HG03064 (cell line): ENCODE data around the gene PIGL.
"Not testable (repeated sequence)": the region's sequence is repeated elsewhere in the genome, so short reads cannot be mapped to it uniquely, and the experiment has no call there.

Experiments
- ATAC-seq: cut with Tn5 transposase; IDR thresholded peaks from one replicate; pipeline ENCODE4 v1.9.1; 2021; ENCODE audit warnings: low read depth; ENCODE audit not compliant: unreplicated experiment

Gene PIGL

DNA sequence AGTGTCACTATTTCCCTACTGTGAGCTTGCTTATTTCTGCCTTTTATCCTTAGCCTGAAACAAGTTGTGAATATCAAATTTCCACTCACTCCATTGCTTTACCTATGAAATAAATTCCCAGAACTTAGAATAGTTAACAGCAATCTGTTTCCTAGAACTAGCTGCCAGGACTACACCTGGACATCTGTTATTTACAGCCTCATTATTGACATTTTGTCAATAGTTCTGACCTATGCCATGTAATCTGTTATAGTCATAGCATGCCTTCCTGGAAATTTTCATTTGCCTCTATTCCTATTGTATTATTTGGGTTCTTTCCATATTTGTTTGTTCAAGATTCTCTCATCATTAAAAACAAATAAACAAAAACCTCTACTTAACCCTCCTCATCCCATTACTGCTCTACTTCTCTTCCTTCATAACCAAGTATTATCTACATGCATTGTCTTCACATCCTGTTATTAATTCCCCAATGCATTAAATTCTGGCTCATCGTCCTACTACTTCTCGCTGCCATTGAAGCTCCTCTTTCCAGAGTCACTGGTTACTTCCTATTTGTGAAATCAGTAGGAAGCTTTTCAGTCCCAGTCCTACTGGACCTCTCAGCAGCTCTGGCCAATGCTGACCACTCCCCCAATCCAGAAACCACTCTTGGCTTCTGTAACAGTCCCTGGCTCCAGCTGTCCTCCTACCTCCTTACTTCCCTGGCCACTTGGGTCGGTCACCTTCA is 55.3 kb downstream of the PIGL start:
- ATAC-seq = no peak

DNA sequence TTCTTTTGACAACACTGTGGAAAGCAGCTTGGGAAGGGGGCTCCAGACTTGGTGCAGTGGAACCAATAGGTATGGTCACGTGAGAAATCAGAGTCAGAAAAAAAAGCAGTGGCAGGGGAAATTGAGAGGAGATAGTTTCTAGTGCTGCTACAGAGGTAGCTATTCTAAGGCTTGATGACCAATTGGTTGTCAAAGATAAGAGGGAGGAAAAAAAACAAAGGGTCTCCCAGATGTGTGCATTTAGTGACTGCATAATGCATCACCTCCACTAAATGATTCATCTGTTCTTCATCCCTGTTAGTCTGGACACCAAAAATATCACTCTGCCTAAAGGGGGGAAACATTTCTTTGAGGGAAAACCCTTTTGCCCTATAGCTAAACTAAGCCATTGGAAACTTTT is 56.5 kb downstream of the PIGL start:
- ATAC-seq = no peak

DNA sequence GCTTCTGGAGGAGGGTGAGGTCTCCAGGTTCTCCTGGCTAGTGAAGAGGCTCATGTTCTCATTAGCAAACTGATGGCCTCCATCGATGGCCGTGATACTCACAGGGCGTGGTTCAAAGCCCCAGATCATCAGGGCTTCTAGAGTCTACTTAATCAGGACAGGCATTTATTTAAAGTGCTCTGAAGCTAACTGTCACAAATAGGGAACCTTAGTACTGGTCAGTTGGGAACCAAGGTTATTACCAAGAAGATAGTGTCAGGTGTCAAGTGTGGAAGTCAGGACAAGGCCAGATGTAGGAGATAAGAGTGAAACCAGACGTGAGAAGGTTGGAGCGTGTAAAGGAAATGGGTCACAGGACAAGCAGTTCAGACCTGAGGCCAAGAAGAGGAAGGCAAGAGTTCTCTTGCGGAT is 56.9 kb downstream of the PIGL start:
- ATAC-seq = no peak

- no peak for ATAC-seq
These were observed 58.0 kb downstream of the PIGL start for GRCh38 chr17:16275024-16275423.

DNA sequence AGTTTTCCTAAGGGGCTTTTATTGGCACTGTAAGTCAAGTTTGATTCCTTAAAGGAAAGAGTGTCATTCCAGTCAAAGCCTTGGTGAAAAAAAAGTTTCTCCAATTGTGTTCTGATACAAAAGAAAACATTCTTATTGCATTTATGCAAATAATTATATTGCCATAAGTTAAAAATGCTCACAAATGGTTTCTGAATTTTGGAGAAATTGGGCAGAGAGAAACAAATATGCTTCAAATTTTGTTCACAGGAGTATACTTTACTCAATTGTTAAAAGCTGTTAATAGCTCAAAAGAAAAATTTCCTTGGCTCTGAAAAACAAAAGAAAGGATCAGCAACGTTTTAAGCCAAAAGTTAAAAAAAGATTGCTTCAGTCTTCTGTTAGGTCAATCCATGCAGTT is 60.2 kb downstream of the PIGL start:
- ATAC-seq = no peak

DNA sequence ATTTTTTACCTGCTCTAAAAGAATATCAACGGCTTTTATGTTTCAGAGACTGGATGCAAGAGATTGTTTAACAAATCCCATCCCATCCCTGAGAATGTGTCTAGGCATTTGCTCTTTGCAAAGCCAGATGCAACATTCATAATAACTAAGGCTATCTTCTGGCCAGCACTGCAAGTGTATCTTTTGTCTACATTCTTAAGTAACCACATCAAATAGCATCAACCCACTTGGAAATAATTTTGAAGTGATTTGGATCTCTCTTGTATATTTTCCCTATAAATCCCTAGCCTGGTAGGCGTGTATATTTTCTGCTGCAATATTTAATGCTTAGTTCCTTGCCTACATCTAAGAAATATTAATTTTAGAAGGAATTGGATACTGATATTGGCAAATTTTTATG is 64.3 kb downstream of the PIGL start:
- ATAC-seq = no peak

DNA sequence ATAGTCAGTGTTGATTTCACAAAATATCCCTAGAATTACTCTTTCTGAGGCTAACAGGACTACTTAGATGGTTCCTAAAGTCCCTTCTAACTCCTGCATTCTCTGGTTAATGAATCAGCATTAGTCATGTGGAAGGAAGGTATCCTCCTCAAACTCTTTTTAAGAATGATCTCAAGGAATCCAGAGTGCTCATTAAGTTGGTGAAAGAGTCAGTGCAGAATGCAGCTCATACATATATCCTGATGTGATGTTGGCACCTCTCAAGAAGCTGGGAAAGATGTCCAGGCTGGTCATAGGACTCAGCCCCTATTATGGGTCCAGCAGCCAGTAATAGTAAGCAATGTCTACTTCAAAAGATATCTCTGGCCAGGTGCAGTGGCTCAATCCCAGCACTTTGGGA is 65.5 kb downstream of the PIGL start:
- no peak for ATAC-seq

DNA sequence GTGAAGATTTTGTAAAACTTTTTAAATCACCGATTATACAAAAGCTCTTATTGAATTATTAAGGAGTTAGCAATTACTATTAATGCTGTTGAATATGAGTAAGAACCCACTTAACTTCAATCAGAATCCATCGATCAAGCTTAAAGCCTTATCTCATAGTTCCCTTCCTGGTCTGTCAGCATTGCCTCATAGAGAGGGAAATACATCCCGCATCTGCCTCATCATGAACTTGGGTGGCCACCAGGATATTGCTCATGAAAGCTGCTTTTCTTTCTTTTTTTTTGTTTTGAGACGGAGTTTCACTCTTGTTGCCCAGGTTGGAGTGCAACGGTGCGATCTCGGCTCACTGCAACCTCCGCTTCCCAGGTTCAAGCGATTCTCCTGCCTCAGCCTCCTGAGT is 66.7 kb downstream of the PIGL start:
- ATAC-seq = no peak

GRCh38 chr17:16285646-16286008 is 68.6 kb downstream of the PIGL start:
- ATAC-seq = no peak

GRCh38 chr17:16286009-16286946 is 69.3 kb downstream of the PIGL start:
- peak; percentile 70 for ATAC-seq

- peak; percentile 44 for ATAC-seq
These were observed 70.0 kb downstream of the PIGL start for GRCh38 chr17:16286947-16287562.

DNA sequence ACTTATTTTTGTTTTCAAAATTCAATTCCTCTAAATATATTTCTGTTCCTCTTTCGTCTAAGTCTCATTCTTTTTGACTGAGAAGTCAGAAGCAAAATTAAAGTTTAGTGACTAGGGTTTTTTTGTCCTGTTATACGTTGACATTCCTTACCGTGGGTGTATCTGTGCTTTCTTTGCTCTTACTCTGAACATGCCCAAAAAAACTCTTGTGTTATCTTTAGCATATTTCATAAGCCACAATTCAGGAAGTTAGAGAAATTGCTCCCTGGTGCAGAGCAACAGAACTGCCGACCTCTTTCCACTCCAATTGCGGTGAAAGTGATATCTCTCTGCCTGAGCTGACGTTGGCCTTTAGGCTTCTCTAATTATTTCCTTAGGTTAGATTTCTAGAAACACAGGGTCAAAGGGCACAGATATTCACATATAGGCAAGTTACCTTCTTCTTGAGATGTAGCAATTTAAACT is 70.6 kb downstream of the PIGL start:
- ATAC-seq = peak; percentile 15

DNA sequence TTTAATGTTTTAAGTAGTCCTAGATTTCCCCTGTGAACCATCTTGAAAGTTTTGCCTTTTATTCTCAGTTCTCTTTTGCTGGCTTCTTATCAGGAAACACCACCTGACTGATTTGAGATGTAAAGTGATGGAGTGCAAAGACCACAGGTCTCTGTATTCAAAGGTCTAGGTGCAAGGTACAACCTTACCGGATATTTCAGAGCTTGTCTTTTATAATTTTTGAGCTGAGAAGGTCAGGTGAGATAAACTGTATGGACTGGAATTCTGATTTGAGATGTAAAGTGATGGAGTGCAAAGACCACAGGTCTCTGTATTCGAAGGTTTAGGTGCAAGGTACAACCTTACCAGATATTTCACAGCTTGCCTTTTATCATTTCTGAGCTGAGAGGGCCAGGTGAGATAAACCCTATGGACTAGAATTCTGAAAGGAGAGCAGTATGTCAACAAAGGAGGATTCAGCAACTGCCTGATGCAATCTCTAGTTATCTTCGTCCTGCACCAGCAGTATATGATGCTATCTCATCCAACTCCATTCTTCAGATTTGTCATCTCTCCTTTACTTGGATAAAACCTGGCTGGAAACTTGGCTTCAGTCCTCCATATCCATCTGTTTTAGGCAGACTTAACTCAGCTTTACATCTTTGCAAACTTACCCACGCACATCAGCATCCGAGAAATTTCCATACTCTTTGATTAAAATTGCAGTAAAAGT is 72.0 kb downstream of the PIGL start:
- no peak for ATAC-seq

DNA sequence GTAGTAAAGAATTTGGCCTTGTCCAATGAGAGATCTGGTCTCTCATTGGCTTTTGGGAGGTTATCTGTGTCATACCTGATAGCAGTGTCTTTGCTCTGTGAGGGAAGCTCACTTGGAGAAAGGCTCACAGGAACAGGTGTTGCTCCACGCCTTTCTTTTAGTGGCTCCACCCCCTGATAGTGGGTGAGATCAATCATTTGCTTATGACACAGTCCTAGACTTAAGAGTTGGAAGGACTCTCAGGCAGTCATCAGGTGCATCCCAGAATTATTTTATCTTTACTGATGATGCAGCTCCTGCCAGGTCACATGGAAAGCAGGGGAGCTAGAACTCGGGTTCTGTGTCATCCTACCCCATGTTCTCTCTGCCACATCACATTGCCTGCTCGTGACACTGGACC is 76.9 kb downstream of the PIGL start:
- ATAC-seq = no peak

DNA sequence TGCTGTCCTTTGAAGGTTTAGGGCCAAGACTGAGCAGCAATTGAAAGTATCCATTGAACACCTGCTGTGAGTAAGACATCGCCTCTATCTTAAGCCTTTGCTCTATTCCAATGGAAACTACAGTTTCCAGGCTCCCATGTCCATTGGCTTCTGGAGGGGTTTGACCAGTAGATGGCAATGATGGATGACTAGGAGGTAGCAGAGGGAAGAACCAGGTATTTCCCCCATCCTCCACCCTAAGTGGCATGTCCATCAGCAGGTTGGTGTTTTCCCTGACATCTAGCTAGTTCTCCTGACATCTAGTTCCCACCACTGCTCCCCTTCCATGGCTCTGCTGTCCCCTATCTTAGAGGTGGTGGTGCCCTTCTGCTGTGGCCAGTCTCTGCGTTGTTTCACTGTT is 77.5 kb downstream of the PIGL start:
- ATAC-seq = no peak

DNA sequence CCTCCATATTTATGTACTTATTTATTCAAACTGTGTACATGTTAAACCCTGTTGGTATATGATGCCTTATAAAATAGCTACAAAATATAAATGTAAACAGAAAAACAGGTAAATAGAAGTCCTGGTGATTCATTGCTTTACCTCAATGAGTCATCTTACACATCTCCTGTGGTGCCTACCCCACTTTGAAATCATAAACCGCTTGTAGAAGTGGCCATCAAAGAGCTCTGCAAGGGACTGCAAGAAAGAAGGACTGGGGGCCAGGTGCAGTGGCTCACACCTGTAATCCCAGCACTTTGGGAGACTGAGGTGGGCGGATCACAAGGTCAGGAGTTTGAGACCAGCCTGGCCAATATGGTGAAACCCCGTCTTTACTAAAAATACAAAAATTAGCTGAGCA is 79.1 kb downstream of the PIGL start:
- ATAC-seq = not testable (repeated sequence)

DNA sequence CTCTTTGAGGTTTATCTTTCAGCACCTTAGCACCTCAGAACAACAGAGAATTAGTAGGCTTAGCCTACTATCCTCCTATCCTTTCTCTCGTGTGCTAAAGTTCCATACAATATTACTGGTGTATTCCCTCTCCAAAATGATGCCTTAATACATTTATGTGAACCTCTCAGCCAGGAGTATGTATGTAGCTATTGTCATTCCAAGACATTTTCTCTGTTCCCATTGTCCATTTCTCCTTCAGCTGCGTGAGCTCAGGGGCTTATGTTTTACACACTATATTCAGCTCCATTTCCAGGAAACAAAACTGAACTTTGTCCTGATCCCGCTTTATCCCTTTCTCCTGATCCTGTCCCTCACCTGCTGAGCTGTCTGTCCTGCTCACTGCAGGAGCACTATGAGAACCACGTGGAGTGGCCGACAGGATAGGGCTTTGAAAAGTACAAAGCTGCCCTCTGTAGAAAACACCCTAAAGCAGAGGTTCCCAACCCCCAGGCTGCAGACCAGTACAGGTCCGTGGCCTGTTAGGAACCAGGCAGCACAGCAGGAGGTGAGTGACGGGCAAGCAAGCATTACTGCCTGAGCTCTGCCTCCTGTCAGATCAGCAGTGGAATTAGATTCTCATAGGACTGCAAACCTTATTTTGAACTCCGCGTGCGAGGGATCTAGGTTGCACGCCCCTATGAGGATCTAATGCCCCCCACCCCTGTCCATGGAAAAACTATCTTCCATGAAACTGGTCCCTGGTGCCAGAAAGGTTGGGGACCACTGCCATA is 80.5 kb downstream of the PIGL start:
- no peak for ATAC-seq

DNA sequence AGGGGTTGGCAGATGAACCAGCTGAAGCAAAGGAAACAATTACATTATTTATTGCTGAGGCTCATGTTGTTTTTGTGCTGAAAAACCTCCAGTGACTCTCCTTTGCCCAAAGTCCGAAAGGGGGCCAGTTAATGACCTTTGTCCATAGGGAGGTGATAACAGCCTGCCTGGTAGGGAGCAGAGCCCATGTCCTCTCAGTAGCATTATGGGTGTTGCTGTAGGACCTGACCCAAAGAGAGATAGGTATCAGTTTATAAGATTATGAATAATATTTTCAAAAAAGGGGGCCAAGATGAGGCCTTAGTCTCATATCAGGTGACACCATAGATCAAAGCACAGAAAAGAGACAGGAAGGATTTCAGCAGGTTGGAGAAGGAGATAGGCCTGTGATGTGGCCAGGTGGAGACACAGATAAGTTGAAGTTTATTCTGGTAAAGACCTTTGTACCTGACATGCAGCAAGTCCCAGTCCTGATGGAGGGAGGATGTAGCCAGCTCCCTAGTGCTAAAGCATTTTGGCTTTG is 81.2 kb downstream of the PIGL start:
- no peak for ATAC-seq

DNA sequence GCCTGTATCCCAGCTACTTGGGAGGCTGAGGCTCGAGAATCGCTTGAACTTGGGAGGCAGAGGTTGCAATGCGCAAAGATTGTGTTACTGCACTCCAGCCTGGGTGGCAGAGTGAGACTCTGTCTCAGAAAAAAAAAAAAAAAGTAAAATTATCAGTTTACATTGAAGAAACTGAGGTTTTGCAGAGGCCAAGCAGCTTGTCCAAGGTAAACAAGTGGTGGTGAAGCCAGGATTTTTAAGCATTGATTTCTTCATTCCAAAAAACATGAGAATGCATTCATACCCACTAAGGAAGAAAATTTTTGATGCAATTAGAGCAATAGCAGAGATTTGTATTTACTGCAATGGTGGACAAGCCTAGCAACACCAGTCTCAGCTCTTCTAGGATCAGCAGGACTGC is 83.5 kb downstream of the PIGL start:
- ATAC-seq = no peak
